Skeletal muscle tissue (tissue), 4 donors: ENCODE results near the gene OR5B12. TPM values are rescaled to one million over a fixed set of nuclear protein-coding genes. Genes with fewer than 3 reads are reported as not detected.
"Not testable (repeated sequence)": the region's sequence is repeated elsewhere in the genome, so short reads cannot be mapped to it uniquely, and the experiment has no call there.

Experiments used
- H3K27ac ChIP-seq: one replicate; pipeline ENCODE4 v1.7.0; 2013; ENCODE audit warnings: mild to moderate bottlenecking, low read depth, low read length, inconsistent platforms
- H3K27me3 ChIP-seq, 3 donors: one replicate each; pipeline ENCODE4 v1.7.0; 2013; ENCODE audit warnings: low read length in 3 of 3; ENCODE audit not compliant: control insufficient read depth in 3 of 3, insufficient read depth in 3 of 3
- H3K36me3 ChIP-seq, 3 donors: one replicate each; pipeline ENCODE4 v1.7.0; 2013; ENCODE audit warnings: low read length in 3 of 3; ENCODE audit not compliant: control insufficient read depth in 3 of 3, insufficient read depth in 3 of 3
- H3K4me1 ChIP-seq, 3 donors: one replicate each; pipeline ENCODE4 v1.7.0; 2013; ENCODE audit warnings: low read length in 3 of 3, mild to moderate bottlenecking in 3 of 3; ENCODE audit not compliant: control insufficient read depth in 3 of 3, insufficient read depth in 3 of 3
- H3K4me3 ChIP-seq, 3 donors: one replicate each; pipeline ENCODE4 v1.7.0; 2013; ENCODE audit warnings: low read length in 3 of 3
- H3K9ac ChIP-seq, 3 donors: one replicate each; pipeline ENCODE4 v1.7.0; 2013; ENCODE audit warnings: low read length in 3 of 3, mild to moderate bottlenecking in 3 of 3, moderate library complexity in 2 of 3, low read depth in 1 of 3
- H3K9me3 ChIP-seq, 3 donors: one replicate each; pipeline ENCODE4 v1.7.0; 2013; ENCODE audit warnings: low read length in 3 of 3; ENCODE audit not compliant: control insufficient read depth in 3 of 3
- total RNA-seq: library from RNA; depleted of rRNA; stranded (reverse); fragments of >200 nt; gene quantifications from one replicate; pipeline ENCODE4 v1.2.3, GENCODE V29; 2014
- donor health status: Osteomylitis.

OR5B12 gene
- total RNA-seq, 1 donor from 2014 or later: not detected

- H3K4me1 ChIP-seq: no peaks in the 10 kb centered on the region
- H3K27me3 ChIP-seq: no peaks in the 10 kb centered on the region
- peaks cover 0 to 3% (median 0%) of the 10 kb centered on the region in 3 donors for H3K9me3 ChIP-seq
- H3K36me3 ChIP-seq: no peaks in the 10 kb centered on the region
- no peak overlapping the region for H3K27ac ChIP-seq
- no peak overlapping the region for H3K4me3 ChIP-seq
- H3K9ac ChIP-seq: no peak overlapping the region
Observed at GRCh38 chr11:58434217-58434616, 7.8 kb downstream of the OR5B12 start.

- Histone ChIP-seq H3K9me3 (peaks cover 0 to 3% (median 0%) of the 10 kb centered on the region in 3 donors), H3K4me3 (no peak overlapping the region), H3K9ac (no peak overlapping the region), H3K27ac (no peak overlapping the region), H3K4me1 (no peaks in the 10 kb centered on the region), H3K36me3 (no peaks in the 10 kb centered on the region), H3K27me3 (no peaks in the 10 kb centered on the region)
Observed at GRCh38 chr11:58433638-58434203, 8.3 kb downstream of the OR5B12 start.

- H3K27ac ChIP-seq: no peak overlapping the region
- H3K9ac ChIP-seq: no peak overlapping the region
Observed at GRCh38 chr11:58429273-58429672, 12.8 kb downstream of the OR5B12 start.

GRCh38 chr11:58428021-58428420 is 14.0 kb downstream of the OR5B12 start, which contains the start of gene OR5B2:
Gene OR5B2 (minus strand): TSS chr11:58428121. CDS start chr11:58423261, 4,860 bp downstream.
- no peak within 1 kb of the TSS for H3K27ac ChIP-seq
- H3K27me3 ChIP-seq: no peaks in the 10 kb centered on the region
- H3K9me3 ChIP-seq: no peaks in the 10 kb centered on the region
- no peaks in the 10 kb centered on the region for H3K4me1 ChIP-seq
- H3K36me3 ChIP-seq: no peaks in the 10 kb centered on the region
- H3K4me3 ChIP-seq: no peak within 1 kb of the TSS
- no peak within 1 kb of the TSS for H3K9ac ChIP-seq

More at GRCh38 chr11:58429273-58429672, 12.8 kb downstream of the OR5B12 start:
- Histone ChIP-seq H3K4me1 (no peaks in the 10 kb centered on the region), H3K36me3 (no peaks in the 10 kb centered on the region), H3K27me3 (no peaks in the 10 kb centered on the region), H3K4me3 (no peak overlapping the region), H3K9me3 (no peaks in the 10 kb centered on the region)

GRCh38 chr11:58406774-58407173 is 35.3 kb downstream of the OR5B12 start, which contains the start of gene OR5B3:
Gene OR5B3 (minus strand): TSS chr11:58406874. CDS start chr11:58403409, 3,465 bp downstream.
- no peaks in the 10 kb centered on the region for H3K4me1 ChIP-seq
- no peak within 1 kb of the TSS for H3K4me3 ChIP-seq
- H3K9ac ChIP-seq: no peak within 1 kb of the TSS
- H3K9me3 ChIP-seq: peaks cover 0 to 9% (median 2%) of the 10 kb centered on the region in 3 donors
- no peaks in the 10 kb centered on the region for H3K27me3 ChIP-seq
- H3K27ac ChIP-seq: no peak within 1 kb of the TSS
- no peaks in the 10 kb centered on the region for H3K36me3 ChIP-seq

- not testable (repeated sequence) for H3K4me3 ChIP-seq, H3K9me3 ChIP-seq, H3K36me3 ChIP-seq, H3K27ac ChIP-seq, H3K4me1 ChIP-seq, H3K9ac ChIP-seq, H3K27me3 ChIP-seq
Observed at GRCh38 chr11:58399622-58400021, 42.4 kb downstream of the OR5B12 start.

- Histone ChIP-seq H3K27me3 (no peaks in the 10 kb centered on the region), H3K4me1 (no peaks in the 10 kb centered on the region), H3K9ac (no peak overlapping the region), H3K9me3 (peaks cover 0 to 3% (median 3%) of the 10 kb centered on the region in 3 donors), H3K4me3 (no peak overlapping the region), H3K36me3 (no peaks in the 10 kb centered on the region), H3K27ac (no peak overlapping the region)
Observed at GRCh38 chr11:58395581-58395980, 46.5 kb downstream of the OR5B12 start.

GRCh38 chr11:58394195-58394594 is 47.8 kb downstream of the OR5B12 start:
- H3K36me3 ChIP-seq: no peaks in the 10 kb centered on the region
- H3K9me3 ChIP-seq: peaks cover 0 to 3% (median 3%) of the 10 kb centered on the region in 3 donors
- no peak overlapping the region for H3K4me3 ChIP-seq
- H3K9ac ChIP-seq: no peak overlapping the region
- H3K27ac ChIP-seq: no peak overlapping the region
- no peaks in the 10 kb centered on the region for H3K27me3 ChIP-seq
- H3K4me1 ChIP-seq: no peaks in the 10 kb centered on the region

- no peak overlapping the region for H3K9ac ChIP-seq
Observed at GRCh38 chr11:58392746-58393145, 49.3 kb downstream of the OR5B12 start.

GRCh38 chr11:58391879-58392278 is 50.2 kb downstream of the OR5B12 start:
- no peaks in the 10 kb centered on the region for H3K36me3 ChIP-seq
- no peak overlapping the region for H3K9ac ChIP-seq
- no peaks in the 10 kb centered on the region for H3K27me3 ChIP-seq
- H3K4me1 ChIP-seq: no peaks in the 10 kb centered on the region
- H3K4me3 ChIP-seq: no peak overlapping the region
- H3K9me3 ChIP-seq: peaks cover 0 to 3% (median 3%) of the 10 kb centered on the region in 3 donors
- no peak overlapping the region for H3K27ac ChIP-seq

More at GRCh38 chr11:58392746-58393145, 49.3 kb downstream of the OR5B12 start:
- Histone ChIP-seq H3K4me3 (no peak overlapping the region), H3K4me1 (no peaks in the 10 kb centered on the region), H3K36me3 (no peaks in the 10 kb centered on the region), H3K27me3 (no peaks in the 10 kb centered on the region), H3K27ac (no peak overlapping the region), H3K9me3 (peaks cover 0 to 3% (median 3%) of the 10 kb centered on the region in 3 donors)
